ENCODE data around the gene GSTCD.
"Not testable (repeated sequence)": the region's sequence is repeated elsewhere in the genome, so short reads cannot be mapped to it uniquely, and the experiment has no call there.

The GSTCD gene

GRCh38 chr4:105715692-105716278 lies 7.2 kb downstream of the GSTCD start:
- no peak for DNase-seq (ENCODE audit: low read depth)

- DNase-seq (ENCODE audit: low read depth), result no peak
These were observed 10.6 kb downstream of the GSTCD start for GRCh38 chr4:105719204-105719603.

DNA sequence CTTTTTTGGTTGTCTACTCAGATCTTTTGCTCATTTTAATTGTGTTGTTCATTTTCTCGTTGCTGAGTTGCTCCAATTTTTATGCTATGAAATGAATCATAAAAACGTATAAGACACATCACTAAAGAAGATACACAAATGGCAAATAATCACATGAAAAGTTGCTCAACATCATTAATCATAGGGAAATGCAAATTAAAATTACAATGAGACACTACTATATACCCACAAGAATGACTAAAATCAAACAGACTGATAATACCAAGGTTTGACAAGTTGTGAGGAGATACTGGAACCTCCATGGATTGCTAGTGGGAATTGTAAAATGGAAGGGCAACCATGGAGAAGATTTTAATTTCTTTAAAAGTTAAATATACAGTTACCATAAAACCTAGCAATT lies 17.0 kb downstream of the GSTCD start:
- no peak for DNase-seq (ENCODE audit: low read depth)

GRCh38 chr4:105729895-105730294 lies 21.3 kb downstream of the GSTCD start:
- not testable (repeated sequence) for DNase-seq (ENCODE audit: low read depth)

DNA sequence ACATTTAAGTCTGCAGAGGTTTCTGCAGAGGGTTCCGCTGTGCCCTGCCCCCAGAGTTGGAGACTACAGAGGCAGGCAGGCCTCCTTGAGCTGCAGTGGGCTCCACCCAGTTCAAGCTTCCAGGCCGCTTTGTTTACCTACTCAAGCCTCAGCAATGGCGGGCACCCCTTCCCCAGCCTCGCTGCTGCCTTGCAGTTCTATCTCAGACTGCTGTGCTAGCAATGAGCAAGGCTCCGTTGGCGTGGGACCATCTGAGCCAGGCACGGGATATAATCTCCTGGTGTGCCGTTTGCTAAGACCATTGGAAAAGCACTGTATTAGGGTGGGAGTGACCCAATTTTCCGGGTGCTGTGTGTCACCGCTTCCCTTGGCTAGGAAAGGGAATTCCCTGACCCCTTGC lies 26.6 kb downstream of the GSTCD start:
- DNase-seq (ENCODE audit: low read depth), result not testable (repeated sequence)

DNA sequence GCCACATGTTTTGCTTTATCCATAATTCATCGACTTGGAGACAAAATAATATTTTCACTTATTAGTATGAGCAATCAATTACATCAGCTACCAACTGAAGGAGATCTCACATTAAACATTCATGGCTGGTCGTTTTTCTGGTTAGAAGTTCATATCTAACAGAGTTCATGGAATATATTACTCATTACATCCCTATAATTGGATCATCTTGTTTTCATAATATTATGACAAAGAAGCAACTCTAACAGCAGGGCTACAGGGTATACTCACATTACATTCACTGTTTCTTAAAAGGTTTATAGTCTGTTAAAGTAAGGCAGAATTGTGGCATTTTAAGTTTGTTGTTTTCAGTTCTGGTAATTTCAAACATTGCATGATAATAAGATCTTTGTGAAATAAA lies 33.0 kb downstream of the GSTCD start:
- DNase-seq (ENCODE audit: low read depth), result no peak

DNA sequence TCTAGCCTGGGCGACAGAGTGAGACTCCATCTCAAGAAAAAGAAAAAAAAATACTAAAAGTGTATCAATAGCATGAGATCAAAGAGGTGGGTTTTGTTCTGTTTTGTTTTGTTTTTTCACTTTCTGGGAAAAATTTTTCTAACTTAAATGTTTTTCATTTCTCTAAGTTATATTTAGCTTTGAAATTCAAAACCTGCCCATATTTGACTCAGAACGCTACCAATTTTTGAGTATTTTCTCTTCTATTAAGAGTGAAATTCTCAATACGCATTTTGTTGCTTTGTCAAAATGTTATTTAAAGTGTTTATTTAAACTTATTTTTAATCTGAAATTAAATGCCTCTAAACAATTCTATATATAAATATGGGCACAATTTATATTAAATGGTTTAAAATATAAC lies 39.6 kb downstream of the GSTCD start:
- DNase-seq (ENCODE audit: low read depth), result no peak

GRCh38 chr4:105751718-105752299 lies 43.2 kb downstream of the GSTCD start:
- no peak for DNase-seq (ENCODE audit: low read depth)

DNA sequence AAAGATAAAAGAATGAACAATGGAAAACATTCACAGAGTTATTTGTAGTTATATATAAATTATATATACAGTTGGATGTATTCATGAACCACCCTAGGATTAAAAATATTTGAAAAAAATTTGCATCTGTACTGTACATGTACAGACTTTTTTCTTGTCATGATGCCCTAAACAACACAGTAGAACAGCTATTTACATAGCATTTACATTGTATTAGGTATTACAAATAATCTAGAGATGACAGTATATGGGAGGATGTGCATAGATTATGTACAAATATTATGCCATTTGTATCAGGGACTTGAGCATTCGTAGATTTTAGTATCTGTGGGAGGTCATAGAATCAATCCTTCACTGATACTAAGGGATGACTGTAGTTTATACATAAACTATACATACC lies 44.8 kb downstream of the GSTCD start:
- DNase-seq (ENCODE audit: low read depth), result no peak

GRCh38 chr4:105755375-105755774 lies 46.8 kb downstream of the GSTCD start:
- no peak for DNase-seq (ENCODE audit: low read depth)

GRCh38 chr4:105758958-105759357 lies 50.4 kb downstream of the GSTCD start:
- DNase-seq (ENCODE audit: low read depth), result no peak

- peak; percentile 57 for DNase-seq (ENCODE audit: low read depth)
These were observed 57.3 kb downstream of the GSTCD start for GRCh38 chr4:105765690-105766407.

- DNase-seq (ENCODE audit: low read depth), result no peak
These were observed 59.0 kb downstream of the GSTCD start for GRCh38 chr4:105767579-105767978.

DNA sequence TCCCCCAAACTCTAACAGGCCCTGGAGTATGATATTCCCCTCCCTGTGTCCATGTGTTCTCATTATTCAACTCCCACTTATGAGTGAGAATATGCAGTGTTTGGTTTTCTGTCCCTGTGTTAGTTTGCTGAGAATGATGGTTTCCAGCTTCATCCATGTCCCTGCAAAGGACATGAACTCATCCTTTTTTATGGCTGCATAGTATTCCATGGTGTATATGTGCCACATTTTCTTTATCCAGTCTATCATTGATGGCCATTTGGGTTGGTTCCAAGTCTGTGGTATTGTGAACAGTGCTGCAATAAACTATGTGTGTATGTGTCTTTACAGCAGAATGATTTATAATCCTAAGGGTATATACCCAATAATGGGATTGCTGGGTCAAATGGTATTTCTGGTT lies 61.9 kb downstream of the GSTCD start:
- not testable (repeated sequence) for DNase-seq (ENCODE audit: low read depth)

- not testable (repeated sequence) for DNase-seq (ENCODE audit: low read depth)
These were observed 63.5 kb downstream of the GSTCD start for GRCh38 chr4:105772065-105772464.

- DNase-seq (ENCODE audit: low read depth), result not testable (repeated sequence)
These were observed 67.3 kb downstream of the GSTCD start for GRCh38 chr4:105775760-105776415.

GRCh38 chr4:105780176-105780575 lies 71.6 kb downstream of the GSTCD start:
- no peak for DNase-seq (ENCODE audit: low read depth)

DNA sequence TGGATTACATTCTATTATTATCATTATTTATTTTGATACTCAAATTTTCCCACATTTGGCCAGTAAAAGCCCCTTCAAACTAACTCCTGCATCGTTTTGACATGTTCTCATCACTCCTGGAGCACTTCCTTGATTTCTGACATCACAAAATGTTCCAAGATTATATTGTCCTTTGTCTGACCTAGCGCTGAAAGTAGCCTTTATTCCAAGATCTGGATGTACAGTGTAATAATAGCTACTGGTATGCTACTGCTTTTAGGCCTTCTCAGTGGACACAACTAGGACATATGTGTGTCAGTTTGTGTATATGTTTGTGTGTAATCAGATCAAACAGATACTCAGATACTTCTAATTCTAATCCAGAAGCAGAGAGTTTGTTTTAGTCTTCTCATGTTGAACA lies 76.2 kb downstream of the GSTCD start:
- no peak for DNase-seq (ENCODE audit: low read depth)

- DNase-seq (ENCODE audit: low read depth), result no peak
These were observed 77.2 kb downstream of the GSTCD start for GRCh38 chr4:105785792-105786191.

- no peak for DNase-seq (ENCODE audit: low read depth)
These were observed 78.2 kb downstream of the GSTCD start for GRCh38 chr4:105786748-105787147.

DNA sequence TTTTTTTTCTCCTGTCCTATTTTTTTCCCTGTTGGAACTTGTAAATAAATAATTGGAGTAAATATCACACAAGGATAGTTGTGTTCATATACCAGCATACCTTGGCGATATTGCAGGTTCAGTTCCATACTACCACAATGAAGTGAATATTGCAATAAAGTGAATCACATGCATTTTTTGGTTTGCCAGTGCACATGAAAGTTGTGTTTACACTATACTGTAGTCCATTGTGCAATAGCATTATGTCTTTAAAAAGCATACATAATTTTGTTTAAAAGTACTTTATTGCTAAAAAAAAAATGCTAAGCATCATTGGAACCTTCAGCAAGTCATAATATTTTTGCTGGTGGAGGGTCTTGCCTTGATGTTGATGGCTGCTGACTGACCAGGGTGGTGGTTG lies 88.6 kb downstream of the GSTCD start:
- no peak for DNase-seq (ENCODE audit: low read depth)

- no peak for DNase-seq (ENCODE audit: low read depth)
These were observed 97.0 kb downstream of the GSTCD start for GRCh38 chr4:105805501-105806120.

DNA sequence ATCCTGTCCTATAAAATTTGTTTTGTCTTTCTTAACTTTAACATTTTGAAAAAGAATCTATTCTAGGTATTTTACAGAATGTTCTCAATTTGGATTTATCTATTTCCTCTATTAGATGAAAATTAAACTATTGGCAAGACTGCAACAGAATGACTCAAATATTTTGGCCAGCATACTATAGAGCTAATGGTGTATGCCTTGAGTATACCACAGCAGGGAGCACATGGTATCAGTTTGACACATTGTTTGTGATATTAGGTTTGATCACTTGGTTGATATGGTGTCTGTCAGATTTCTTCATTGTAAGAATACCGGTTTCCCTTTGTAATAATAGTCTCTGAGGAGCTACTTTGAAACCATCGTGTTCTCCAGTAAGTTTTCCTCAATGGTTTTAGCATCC lies 98.9 kb downstream of the GSTCD start:
- DNase-seq (ENCODE audit: low read depth), result no peak
